Stimulated activated CD4-positive, alpha-beta T cell treated with anti-CD3 and anti-CD28 coated beads, Interleukin-1b, Interleukin-23, amount 100 ng/mL, for 1 hour (primary cell): ENCODE measurements around the gene CLK4.

Source experiments
- DNase-seq, 2 donors: peaks; one replicate each; pipeline ENCODE4 v3.0.0-alpha.2; 2020; ENCODE audit warnings: low read depth in 2 of 2

Gene CLK4

DNA sequence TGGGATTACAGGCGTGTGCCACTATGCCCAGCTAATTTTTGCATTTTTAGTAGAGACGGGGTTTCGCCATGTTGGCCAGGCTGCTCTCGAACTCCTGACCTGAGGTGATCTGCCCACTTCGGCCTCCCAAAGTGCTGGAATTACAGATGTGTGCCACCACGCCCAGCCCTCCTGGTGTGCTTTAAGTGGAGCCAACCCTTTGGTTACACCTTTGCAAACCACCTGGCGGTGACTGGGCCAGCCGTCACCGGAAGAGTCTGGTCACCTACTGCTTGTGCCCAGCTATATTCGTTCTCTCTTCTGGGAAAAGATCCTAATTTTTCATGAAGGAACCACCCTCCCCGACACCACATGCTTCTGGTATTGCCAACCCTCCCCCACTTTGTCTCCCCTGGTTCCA, 72.5 kb downstream of the CLK4 start:
- DNase-seq, result no peak

DNA sequence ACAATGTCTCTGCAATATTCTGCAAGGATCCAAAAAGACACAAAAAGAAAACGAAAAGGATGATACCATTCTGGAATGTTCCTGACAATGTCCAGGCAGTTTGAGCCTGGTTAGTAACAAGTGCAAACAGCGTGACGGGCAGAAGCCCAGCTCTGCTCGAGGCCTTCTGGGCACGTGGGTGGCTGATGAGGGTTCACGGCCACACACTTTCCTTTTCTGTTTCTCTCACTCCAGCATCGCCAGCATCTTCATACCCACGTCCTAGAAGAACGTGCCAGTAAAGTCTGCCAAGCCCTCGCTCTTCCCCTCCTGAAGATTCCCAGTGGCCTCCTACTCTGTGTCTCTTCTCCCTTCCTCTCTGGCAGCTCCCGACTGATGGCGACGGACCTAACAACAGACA, 73.3 kb downstream of the CLK4 start:
- DNase-seq, result no peak
